Gastroesophageal sphincter (tissue), 3 donors: ENCODE results near the gene HIGD1A.

ENCODE experiments used
- CTCF ChIP-seq, 4 experiments: fragments of 200-600 bp in 2 of 4; fragments of 450-650 bp in 2 of 4; sonication (generic) in 1 of 4; IDR thresholded peaks; one replicate each; pipeline ENCODE4 v1.5.1; 2017 to 2019; ENCODE audit warnings: antibody characterized with exemption in 4 of 4, mild to moderate bottlenecking in 2 of 4, moderate library complexity in 2 of 4
- POLR2A ChIP-seq, 2 donors: fragments of 450-650 bp; IDR thresholded peaks; one replicate each; pipeline ENCODE4 v1.6.1; 2017; ENCODE audit warnings: antibody characterized with exemption in 2 of 2, mild to moderate bottlenecking in 2 of 2, moderate library complexity in 1 of 2
- POLR2AphosphoS5 ChIP-seq: sonication (generic); formaldehyde crosslinking; IDR thresholded peaks from one replicate; pipeline ENCODE4 v1.6.1; 2017; ENCODE audit warnings: antibody characterized with exemption

GRCh38 chr3:42841332-42841731, 37.0 kb upstream of the HIGD1A start:
- TF ChIP-seq CTCF (IDR thresholded peaks at IDR 0.05) = no peak
- TF ChIP-seq POLR2A (IDR thresholded peaks at IDR 0.05) = no peak
- no peak for TF ChIP-seq POLR2AphosphoS5
